HG02973 (cell line): ENCODE measurements around the gene TLCD3A.
"Not testable (repeated sequence)": the region's sequence is repeated elsewhere in the genome, so short reads cannot be mapped to it uniquely, and the experiment has no call there.

ENCODE experiments used
- ATAC-seq: cut with Tn5 transposase; IDR thresholded peaks from one replicate; pipeline ENCODE4 v1.9.1; 2021; ENCODE audit warnings: moderate library complexity; ENCODE audit not compliant: unreplicated experiment

The TLCD3A gene

GRCh38 chr17:732067-732901, at the start of gene TLCD3A:
TLCD3A (plus strand) TSS chr17:732596; CDS start chr17:732648, 52 bp downstream.
- ATAC-seq, result peak; percentile 50

GRCh38 chr17:683040-683439, 49.4 kb upstream of the TLCD3A start:
- ATAC-seq, result no peak

- no peak for ATAC-seq
Observed at GRCh38 chr17:683499-684254, 48.7 kb upstream of the TLCD3A start.

- ATAC-seq, result no peak
Observed at GRCh38 chr17:685006-685405, 47.4 kb upstream of the TLCD3A start.

- ATAC-seq, result no peak
Observed at GRCh38 chr17:688100-688989, 44.1 kb upstream of the TLCD3A start.

GRCh38 chr17:689556-690275, 42.7 kb upstream of the TLCD3A start:
- no peak for ATAC-seq

GRCh38 chr17:690361-690760, 42.0 kb upstream of the TLCD3A start:
- no peak for ATAC-seq

- ATAC-seq, result no peak
Observed at GRCh38 chr17:691423-691822, 41.0 kb upstream of the TLCD3A start.

- ATAC-seq, result no peak
Observed at GRCh38 chr17:692116-692515, 40.3 kb upstream of the TLCD3A start.

- ATAC-seq, result no peak
Observed at GRCh38 chr17:693791-694638, 38.4 kb upstream of the TLCD3A start.

- no peak for ATAC-seq
Observed at GRCh38 chr17:696369-696768, 36.0 kb upstream of the TLCD3A start.

GRCh38 chr17:697682-698081, 34.7 kb upstream of the TLCD3A start:
- ATAC-seq, result no peak

GRCh38 chr17:698096-698495, 34.3 kb upstream of the TLCD3A start:
- not testable (repeated sequence) for ATAC-seq

GRCh38 chr17:699345-699744, 33.1 kb upstream of the TLCD3A start:
- no peak for ATAC-seq

- no peak for ATAC-seq
Observed at GRCh38 chr17:700504-701094, 31.8 kb upstream of the TLCD3A start.

- no peak for ATAC-seq
Observed at GRCh38 chr17:703081-703875, 29.1 kb upstream of the TLCD3A start.

- ATAC-seq, result no peak
Observed at GRCh38 chr17:704111-704864, 28.1 kb upstream of the TLCD3A start.

GRCh38 chr17:705011-705410, 27.4 kb upstream of the TLCD3A start:
- no peak for ATAC-seq
